Trophoblast cell (in vitro differentiated cells and primary cell): ENCODE results near the gene CAMK1D.

ENCODE experiments used
- DNase-seq, 2 donors: peaks; one replicate each; pipeline ENCODE4 v3.0.0-alpha.2; 2016
- H2AFZ ChIP-seq: 2 replicates; pipeline ENCODE4 v1.6.1; 2013; ENCODE audit warnings: low read length, moderate library complexity, mild to moderate bottlenecking; ENCODE audit not compliant: insufficient read depth, poor library complexity
- H2AK5ac ChIP-seq: 2 replicates; pipeline ENCODE4 v1.6.1; 2013; ENCODE audit warnings: mild to moderate bottlenecking, low read length
- H2BK120ac ChIP-seq: 2 replicates; pipeline ENCODE4 v1.6.1; 2013; ENCODE audit warnings: low read length, mild to moderate bottlenecking, moderate library complexity; ENCODE audit not compliant: insufficient read depth, poor library complexity
- H2BK12ac ChIP-seq: 2 replicates; pipeline ENCODE4 v1.6.1; 2013; ENCODE audit warnings: mild to moderate bottlenecking, low read length, moderate library complexity
- H2BK5ac ChIP-seq: 2 replicates; pipeline ENCODE4 v1.6.1; 2013; ENCODE audit warnings: low read length, low read depth, moderate library complexity, mild to moderate bottlenecking; ENCODE audit not compliant: poor library complexity
- H3K14ac ChIP-seq: 2 replicates; pipeline ENCODE4 v1.6.1; 2013; ENCODE audit warnings: mild to moderate bottlenecking, low read length
- H3K18ac ChIP-seq: 2 replicates; pipeline ENCODE4 v1.6.1; 2013; ENCODE audit warnings: mild to moderate bottlenecking, low read length
- H3K23ac ChIP-seq: 2 replicates; pipeline ENCODE4 v1.6.1; 2013; ENCODE audit warnings: low read length
- H3K27ac ChIP-seq: 2 replicates; pipeline ENCODE4 v1.5.1; 2013; ENCODE audit warnings: low read depth, mild to moderate bottlenecking, inconsistent platforms, low read length, moderate library complexity
- H3K27me3 ChIP-seq: 2 replicates; pipeline ENCODE4 v1.6.1; 2013; ENCODE audit warnings: inconsistent platforms, mild to moderate bottlenecking, low read length, moderate library complexity; ENCODE audit not compliant: insufficient read depth
- H3K36me3 ChIP-seq, 2 experiments: 1 replicate in 1 of 2; 2 replicates in 1 of 2; pipeline ENCODE4 v1.6.1; 2013; ENCODE audit warnings: low read length in 2 of 2, mild to moderate bottlenecking in 2 of 2, moderate library complexity in 1 of 2; ENCODE audit not compliant: insufficient read depth in 2 of 2, control insufficient read depth in 1 of 2
- H3K4ac ChIP-seq: 2 replicates; pipeline ENCODE4 v1.6.1; 2013; ENCODE audit warnings: low read depth, mild to moderate bottlenecking, low read length, moderate library complexity
- H3K4me1 ChIP-seq, 2 experiments: 1 replicate in 1 of 2; 2 replicates in 1 of 2; pipeline ENCODE4 v1.6.1; 2013; ENCODE audit warnings: low read length in 2 of 2, mild to moderate bottlenecking in 2 of 2, moderate library complexity in 1 of 2; ENCODE audit not compliant: insufficient read depth in 2 of 2, control insufficient read depth in 1 of 2
- H3K4me2 ChIP-seq: 2 replicates; pipeline ENCODE4 v1.6.1; 2013; ENCODE audit warnings: inconsistent platforms, mild to moderate bottlenecking, low read length, moderate library complexity
- H3K4me3 ChIP-seq: 2 replicates; pipeline ENCODE4 v1.5.1; 2013; ENCODE audit warnings: mild to moderate bottlenecking, low read depth, low read length, inconsistent platforms
- H3K79me1 ChIP-seq: one replicate; pipeline ENCODE4 v1.6.1; 2013; ENCODE audit warnings: low read length
- H3K79me2 ChIP-seq: 2 replicates; pipeline ENCODE4 v1.6.1; 2013; ENCODE audit warnings: low read length, mild to moderate bottlenecking; ENCODE audit not compliant: control insufficient read depth, insufficient read depth, poor library complexity
- H3K9ac ChIP-seq: 2 replicates; pipeline ENCODE4 v1.6.1; 2013; ENCODE audit warnings: mild to moderate bottlenecking, low read length
- H3K9me3 ChIP-seq: 2 replicates; pipeline ENCODE4 v1.6.1; 2013; ENCODE audit warnings: low read depth, mild to moderate bottlenecking, control low read depth, inconsistent platforms, low read length; ENCODE audit not compliant: insufficient read depth
- H4K12ac ChIP-seq: 2 replicates; pipeline ENCODE4 v1.6.1; 2013; ENCODE audit warnings: low read depth, mild to moderate bottlenecking, low read length, moderate library complexity
- H4K8ac ChIP-seq: 2 replicates; pipeline ENCODE4 v1.6.1; 2013; ENCODE audit warnings: low read depth, mild to moderate bottlenecking, low read length, moderate library complexity
- H4K91ac ChIP-seq: one replicate; pipeline ENCODE4 v1.6.1; 2013; ENCODE audit warnings: low read depth, mild to moderate bottlenecking, low read length, moderate library complexity
- WGBS: extraction: QIAGEN DNeasy Blood & Tissue Kit; methylation state at CpG from one replicate; pipeline ENCODE4 v1.1.7; 2013; ENCODE audit warnings: missing lambda C conversion rate; ENCODE audit not compliant: insufficient read length, insufficient coverage; ENCODE audit errors: extremely low coverage; 5-methylcytosine and 5-hydroxymethylcytosine counted together

CAMK1D gene

GRCh38 chr10:12594448-12594944 lies 245.1 kb downstream of the CAMK1D start:
- WGBS, result no CpG with 5 or more reads among the region's 8 CpGs

GRCh38 chr10:12595936-12596576 lies 246.7 kb downstream of the CAMK1D start:
- Histone ChIP-seq H2BK120ac (no peak overlapping the region), H4K12ac (no peak overlapping the region), H3K23ac (no peak overlapping the region), H4K91ac (no peak overlapping the region), H3K4me1 (no peaks in the 10 kb centered on the region), H3K18ac (no peak overlapping the region), H3K27me3 (no peaks in the 10 kb centered on the region), H3K14ac (no peak overlapping the region), H2AFZ (no peak overlapping the region), H2AK5ac (no peak overlapping the region), H3K4ac (no peak overlapping the region), H3K79me1 (no peaks in the 10 kb centered on the region), H3K27ac (no peak overlapping the region), H3K9me3 (peaks cover 3% of the 10 kb centered on the region), H4K8ac (no peak overlapping the region), H3K79me2 (no peaks in the 10 kb centered on the region), H3K4me2 (no peak overlapping the region), H2BK12ac (no peak overlapping the region), H2BK5ac (no peak overlapping the region), H3K9ac (no peak overlapping the region), H3K4me3 (no peak overlapping the region), H3K36me3 (no peaks in the 10 kb centered on the region)
- DNase-seq, result no peak
- WGBS, result no CpG with 5 or more reads among the region's 2 CpGs

More at GRCh38 chr10:12594448-12594944, 245.1 kb downstream of the CAMK1D start:
- Histone ChIP-seq H4K8ac (no peak overlapping the region), H4K12ac (no peak overlapping the region), H3K27ac (no peak overlapping the region), H2BK12ac (no peak overlapping the region), H2BK120ac (no peak overlapping the region), H3K18ac (no peak overlapping the region), H3K27me3 (no peaks in the 10 kb centered on the region), H3K4me2 (no peak overlapping the region), H3K9me3 (peaks cover 3% of the 10 kb centered on the region), H3K9ac (no peak overlapping the region), H3K79me2 (no peaks in the 10 kb centered on the region), H3K4me3 (no peak overlapping the region), H3K79me1 (no peaks in the 10 kb centered on the region), H3K36me3 (no peaks in the 10 kb centered on the region), H2BK5ac (no peak overlapping the region), H2AFZ (no peak overlapping the region), H3K4ac (no peak overlapping the region), H3K4me1 (no peaks in the 10 kb centered on the region), H3K14ac (no peak overlapping the region), H4K91ac (no peak overlapping the region), H2AK5ac (no peak overlapping the region), H3K23ac (no peak overlapping the region)
- no peak for DNase-seq

GRCh38 chr10:12597176-12597575 lies 247.8 kb downstream of the CAMK1D start:
- no CpG with 5 or more reads among the region's 6 CpGs for WGBS
- Histone ChIP-seq H3K4ac (no peak overlapping the region), H2AFZ (no peak overlapping the region), H2BK120ac (no peak overlapping the region), H4K91ac (no peak overlapping the region), H3K4me1 (no peaks in the 10 kb centered on the region), H3K79me1 (no peaks in the 10 kb centered on the region), H3K9ac (no peak overlapping the region), H3K18ac (no peak overlapping the region), H3K36me3 (no peaks in the 10 kb centered on the region), H3K4me2 (no peak overlapping the region), H2BK5ac (no peak overlapping the region), H3K9me3 (peaks cover 3% of the 10 kb centered on the region), H2AK5ac (no peak overlapping the region), H3K27ac (no peak overlapping the region), H3K27me3 (no peaks in the 10 kb centered on the region), H3K14ac (no peak overlapping the region), H3K79me2 (no peaks in the 10 kb centered on the region), H4K12ac (no peak overlapping the region), H3K23ac (no peak overlapping the region), H4K8ac (no peak overlapping the region), H2BK12ac (no peak overlapping the region), H3K4me3 (no peak overlapping the region)
- no peak for DNase-seq

- Histone ChIP-seq H3K23ac (no peak overlapping the region), H2BK120ac (no peak overlapping the region), H3K18ac (no peak overlapping the region), H3K9me3 (peaks cover 3% of the 10 kb centered on the region), H4K12ac (no peak overlapping the region), H3K9ac (no peak overlapping the region), H3K4me2 (no peak overlapping the region), H3K36me3 (no peaks in the 10 kb centered on the region), H2AFZ (no peak overlapping the region), H3K27me3 (no peaks in the 10 kb centered on the region), H3K79me1 (no peaks in the 10 kb centered on the region), H4K8ac (no peak overlapping the region), H3K4ac (no peak overlapping the region), H3K14ac (no peak overlapping the region), H2AK5ac (no peak overlapping the region), H2BK5ac (no peak overlapping the region), H3K79me2 (no peaks in the 10 kb centered on the region), H3K4me3 (no peak overlapping the region), H3K4me1 (no peaks in the 10 kb centered on the region), H4K91ac (no peak overlapping the region), H2BK12ac (no peak overlapping the region), H3K27ac (no peak overlapping the region)
- no CpG with 5 or more reads among the region's 15 CpGs for WGBS
- DNase-seq, result no peak
Observed at GRCh38 chr10:12597788-12598765, 248.7 kb downstream of the CAMK1D start.
